HepG2 (cell line): ENCODE results near the gene ACSM3. TPM values are rescaled to one million over a fixed set of nuclear protein-coding genes. Genes with fewer than 3 reads are reported as not detected.

ENCODE experiments used
- EHMT2 ChIP-seq: fragments of 200-600 bp; sonication (generic); IDR thresholded peaks from 2 replicates; pipeline ENCODE4 v1.7.0; 2017; ENCODE audit warnings: antibody characterized with exemption, low read depth, low read length, borderline replicate concordance
- ELF1 ChIP-seq: sonication (generic); formaldehyde crosslinking; IDR thresholded peaks from 2 replicates; pipeline ENCODE4 v1.4.0; 2020; ENCODE audit warnings: missing genetic modification reagents
- FOXA1 ChIP-seq, 2 experiments: fragments of 450-650 bp in 1 of 2; sonication (generic) in 1 of 2; formaldehyde crosslinking in 1 of 2; IDR thresholded peaks; 2 replicates each; pipeline versions ENCODE4 v1.4.0 to v1.6.1; 2016 to 2020; ENCODE audit warnings: missing genetic modification reagents in 1 of 2
- FOXK1 ChIP-seq: sonication (generic); formaldehyde crosslinking; IDR thresholded peaks from 2 replicates; pipeline ENCODE4 v1.4.0; 2020; ENCODE audit warnings: low read depth, missing genetic modification reagents, borderline replicate concordance
- FOXK2 ChIP-seq: fragments of 450-650 bp; IDR thresholded peaks from 2 replicates; pipeline ENCODE4 v1.6.1; 2016
- KLF6 ChIP-seq: IDR thresholded peaks from 2 replicates; pipeline ENCODE4 v1.8.0; 2016; ENCODE audit warnings: missing biosample characterization, missing genetic modification reagents
- KMT2A ChIP-seq: sonication (generic); formaldehyde crosslinking; IDR thresholded peaks from 2 replicates; pipeline ENCODE4 v1.4.0; 2020; ENCODE audit warnings: missing genetic modification reagents
- MAF1 ChIP-seq: sonication (generic); formaldehyde crosslinking; IDR thresholded peaks from 2 replicates; pipeline ENCODE4 v1.5.0; 2020; ENCODE audit warnings: missing genetic modification reagents, borderline replicate concordance
- MXD3 ChIP-seq: IDR thresholded peaks from 2 replicates; pipeline ENCODE4 v1.6.1; 2016; ENCODE audit warnings: mild to moderate bottlenecking, missing biosample characterization, missing genetic modification reagents
- NRL ChIP-seq: sonication (generic); formaldehyde crosslinking; IDR thresholded peaks from 2 replicates; pipeline ENCODE4 v1.5.0; 2020; ENCODE audit warnings: missing genetic modification reagents, mild to moderate bottlenecking, moderate library complexity, borderline replicate concordance
- RARA ChIP-seq: IDR thresholded peaks from 2 replicates; pipeline ENCODE4 v1.6.1; 2016; ENCODE audit warnings: missing genetic modification reagents, missing compliant biosample characterization
- SMAD3 ChIP-seq: sonication (generic); formaldehyde crosslinking; IDR thresholded peaks from 2 replicates; pipeline ENCODE4 v1.4.0; 2020; ENCODE audit warnings: missing genetic modification reagents
- SNAPC4 ChIP-seq: sonication (generic); formaldehyde crosslinking; IDR thresholded peaks from 2 replicates; pipeline ENCODE4 v1.4.0; 2020; ENCODE audit warnings: mild to moderate bottlenecking, missing genetic modification reagents
- SPEN ChIP-seq: sonication (generic); formaldehyde crosslinking; IDR thresholded peaks from 2 replicates; pipeline ENCODE4 v1.5.1; 2020; ENCODE audit warnings: low read depth, mild to moderate bottlenecking, missing genetic modification reagents
- TFDP1 ChIP-seq: IDR thresholded peaks from 2 replicates; pipeline ENCODE4 v1.6.1; 2016; ENCODE audit warnings: missing compliant biosample characterization, missing genetic modification reagents, borderline replicate concordance
- YEATS2 ChIP-seq: sonication (generic); formaldehyde crosslinking; IDR thresholded peaks from 2 replicates; pipeline ENCODE4 v1.4.0; 2020; ENCODE audit warnings: missing genetic modification reagents, borderline replicate concordance
- ZBTB7B ChIP-seq: sonication (generic); formaldehyde crosslinking; IDR thresholded peaks from 2 replicates; pipeline ENCODE4 v1.4.0; 2020; ENCODE audit warnings: missing genetic modification reagents
- ZIK1 ChIP-seq: sonication (generic); formaldehyde crosslinking; IDR thresholded peaks from 2 replicates; pipeline ENCODE4 v1.5.0; 2020; ENCODE audit warnings: mild to moderate bottlenecking, low read depth, missing genetic modification reagents, borderline replicate concordance
- ZNF263 ChIP-seq: sonication (generic); formaldehyde crosslinking; IDR thresholded peaks from 2 replicates; pipeline ENCODE4 v1.4.0; 2020; ENCODE audit warnings: missing genetic modification reagents
- ZNF598 ChIP-seq: sonication (generic); formaldehyde crosslinking; IDR thresholded peaks from 2 replicates; pipeline ENCODE4 v1.5.1; 2020; ENCODE audit warnings: mild to moderate bottlenecking, missing genetic modification reagents, borderline replicate concordance
- ZNF652 ChIP-seq: IDR thresholded peaks from 2 replicates; pipeline ENCODE4 v1.6.1; 2016; ENCODE audit warnings: low read depth, borderline replicate concordance
- ZNF800 ChIP-seq: sonication (generic); formaldehyde crosslinking; IDR thresholded peaks from 2 replicates; pipeline ENCODE4 v1.4.0; 2020; ENCODE audit warnings: missing genetic modification reagents
- polyA plus RNA-seq, 8 experiments: library from polyadenylated mRNA; depleted of rRNA in 3 of 8; stranded (reverse) in 7 of 8; unstranded in 1 of 8; fragments of >200 nt; fragmentation: Illumina TruSeq in 4 of 8; extraction: Trizol in 4 of 8; gene quantifications; 2 replicates each; pipeline versions ENCODE4 v1.2.1 to v1.2.3, GENCODE V29; 2011 to 2016; ENCODE audit warnings: low read depth in 4 of 8, missing spikeins in 1 of 8, mixed read lengths in 1 of 8; ENCODE audit not compliant: insufficient read depth in 1 of 8
- total RNA-seq, 5 experiments: library from RNA; depleted of rRNA; stranded (reverse); fragments of >200 nt; fragmentation: Illumina TruSeq; extraction: Trizol; gene quantifications; 2 replicates each; pipeline ENCODE4 v1.2.3, GENCODE V29; 2016; ENCODE audit warnings: low read depth in 1 of 5

Gene ACSM3
- total and polyA plus RNA-seq, 2 of the 13 experiments (the other 11 are each of a cell fraction or from before 2014, with no cell fraction given), result 74.0 to 108 TPM

GRCh38 chr16:20741554-20742285, 22.1 kb upstream of the ACSM3 start, which contains the start of gene THUMPD1 (continued):
- peak; percentile 78; the same call in 1 of the 2 replicates for TF ChIP-seq TFDP1
- TF ChIP-seq YEATS2 (CRISPR knock-in tag), result peak; percentile 96
- TF ChIP-seq ZNF652 (CRISPR knock-in tag), result peak; percentile 60; the same call in 1 of the 2 replicates
- peak; percentile 56; the same call in 1 of the 2 replicates for TF ChIP-seq ZBTB7B
- no peak for TF ChIP-seq FOXA1 (IDR thresholded peaks at IDR 0.05)
- TF ChIP-seq FOXA1 (CRISPR knock-in tag; IDR thresholded peaks at IDR 0.05), result peak; percentile 67
- peak; percentile 99 for TF ChIP-seq FOXK1
- peak; percentile 64 for TF ChIP-seq FOXK2
- TF ChIP-seq NRL (CRISPR knock-in tag), result peak; percentile 96
- TF ChIP-seq MXD3 (CRISPR knock-in tag), result peak; percentile 96
- TF ChIP-seq KMT2A (CRISPR knock-in tag), result peak; percentile 88
- peak; percentile 84 for TF ChIP-seq ELF1 (CRISPR knock-in tag)
- TF ChIP-seq EHMT2, result peak; percentile 77; the same call in 1 of the 2 replicates
- peak; percentile 90; the same call in 1 of the 2 replicates for TF ChIP-seq ZIK1 (CRISPR knock-in tag)
- TF ChIP-seq KLF6 (CRISPR knock-in tag), result peak; percentile 67
- TF ChIP-seq SPEN (CRISPR knock-in tag), result peak; percentile 93
- TF ChIP-seq ZNF263 (CRISPR knock-in tag), result peak; percentile 87
- peak; percentile 87 for TF ChIP-seq SNAPC4
- peak; percentile 82 for TF ChIP-seq ZNF800
- peak; percentile 78 for TF ChIP-seq RARA (CRISPR knock-in tag)
- peak; percentile 69; the same call in 1 of the 2 replicates for TF ChIP-seq SMAD3
- TF ChIP-seq ZNF598, result no peak; the same call in 1 of the 2 replicates
- peak; percentile 91; the same call in 1 of the 2 replicates for TF ChIP-seq MAF1 (CRISPR knock-in tag)
